HEK293 (cell line): ENCODE measurements around the gene SLC16A6.
A peak's percentile ranks its signal among the peaks of the same experiment; 100 is the strongest.

ENCODE experiments used
- AEBP2 ChIP-seq: fragments of 450-650 bp; formaldehyde crosslinking; IDR thresholded peaks from 2 replicates; pipeline ENCODE4 v1.5.1; 2016; ENCODE audit warnings: missing biosample characterization, missing genetic modification characterization, borderline replicate concordance
- CTCF ChIP-seq: fragments of 450-650 bp; formaldehyde crosslinking; IDR thresholded peaks from 2 replicates; pipeline ENCODE4 v1.5.1; 2016; ENCODE audit warnings: missing biosample characterization, missing genetic modification characterization
- GLIS2 ChIP-seq: fragments of 450-650 bp; formaldehyde crosslinking; IDR thresholded peaks from 2 replicates; pipeline ENCODE4 v1.5.1; 2016; ENCODE audit warnings: missing biosample characterization, missing genetic modification characterization
- KLF16 ChIP-seq: fragments of 450-650 bp; formaldehyde crosslinking; IDR thresholded peaks from 2 replicates; pipeline ENCODE4 v1.5.1; 2017; ENCODE audit warnings: missing biosample characterization, missing genetic modification characterization
- KLF7 ChIP-seq: fragments of 450-650 bp; formaldehyde crosslinking; IDR thresholded peaks from 2 replicates; pipeline ENCODE4 v1.5.1; 2016; ENCODE audit warnings: missing biosample characterization, missing genetic modification characterization, borderline replicate concordance
- MZF1 ChIP-seq: fragments of 450-650 bp; formaldehyde crosslinking; IDR thresholded peaks from 2 replicates; pipeline ENCODE4 v1.5.1; 2017; ENCODE audit warnings: missing biosample characterization, missing genetic modification characterization, borderline replicate concordance
- OVOL3 ChIP-seq: fragments of 450-650 bp; formaldehyde crosslinking; IDR thresholded peaks from 2 replicates; pipeline ENCODE4 v1.5.1; 2016; ENCODE audit warnings: missing biosample characterization, missing genetic modification characterization
- REPIN1 ChIP-seq: fragments of 450-650 bp; formaldehyde crosslinking; IDR thresholded peaks from 2 replicates; pipeline ENCODE4 v1.5.1; 2017; ENCODE audit warnings: missing biosample characterization, missing genetic modification characterization, low read depth
- TRIM28 ChIP-seq: IDR thresholded peaks from 2 replicates; pipeline ENCODE4 v1.6.1; 2011; ENCODE audit warnings: low read length, control low read depth, borderline replicate concordance
- YY1 ChIP-seq: fragments of 450-650 bp; formaldehyde crosslinking; IDR thresholded peaks from 2 replicates; pipeline ENCODE4 v1.5.1; 2018; ENCODE audit warnings: missing biosample characterization, missing genetic modification characterization
- ZBTB1 ChIP-seq: fragments of 450-650 bp; formaldehyde crosslinking; IDR thresholded peaks from 2 replicates; pipeline ENCODE4 v1.5.1; 2016; ENCODE audit warnings: missing biosample characterization, missing genetic modification characterization
- ZBTB44 ChIP-seq: fragments of 450-650 bp; IDR thresholded peaks from 2 replicates; pipeline ENCODE4 v1.5.1; 2018; ENCODE audit warnings: missing biosample characterization, mild to moderate bottlenecking, missing genetic modification characterization
- ZEB2 ChIP-seq: fragments of 450-650 bp; formaldehyde crosslinking; IDR thresholded peaks from 2 replicates; pipeline ENCODE4 v1.5.1; 2016; ENCODE audit warnings: missing biosample characterization, missing genetic modification characterization
- ZNF10 ChIP-seq: fragments of 450-650 bp; formaldehyde crosslinking; IDR thresholded peaks from 2 replicates; pipeline ENCODE4 v1.5.1; 2017; ENCODE audit warnings: missing biosample characterization, missing genetic modification characterization
- ZNF148 ChIP-seq: fragments of 450-650 bp; formaldehyde crosslinking; IDR thresholded peaks from 2 replicates; pipeline ENCODE4 v1.5.0; 2017; ENCODE audit warnings: missing biosample characterization, missing genetic modification characterization, borderline replicate concordance
- ZNF175 ChIP-seq: fragments of 450-650 bp; formaldehyde crosslinking; IDR thresholded peaks from 2 replicates; pipeline ENCODE4 v1.5.1; 2016; ENCODE audit warnings: missing biosample characterization, missing genetic modification characterization
- ZNF211 ChIP-seq: fragments of 450-650 bp; formaldehyde crosslinking; IDR thresholded peaks from 2 replicates; pipeline ENCODE4 v1.5.1; 2016; ENCODE audit warnings: low read depth, missing biosample characterization, missing genetic modification characterization
- ZNF266 ChIP-seq: fragments of 450-650 bp; formaldehyde crosslinking; IDR thresholded peaks from 2 replicates; pipeline ENCODE4 v1.5.1; 2016; ENCODE audit warnings: missing biosample characterization, missing genetic modification characterization, low read depth
- ZNF350 ChIP-seq: fragments of 450-650 bp; formaldehyde crosslinking; IDR thresholded peaks from 2 replicates; pipeline ENCODE4 v1.5.0; 2017; ENCODE audit warnings: missing biosample characterization, mild to moderate bottlenecking, missing genetic modification characterization
- ZNF366 ChIP-seq: fragments of 450-650 bp; formaldehyde crosslinking; conservative IDR thresholded peaks from 2 replicates; pipeline ENCODE4 v1.5.1; 2016; ENCODE audit warnings: missing biosample characterization, missing genetic modification characterization
- ZNF398 ChIP-seq: fragments of 450-650 bp; formaldehyde crosslinking; IDR thresholded peaks from 2 replicates; pipeline ENCODE4 v1.5.1; 2017; ENCODE audit warnings: missing biosample characterization, missing genetic modification characterization
- ZNF561 ChIP-seq: fragments of 450-650 bp; IDR thresholded peaks from 2 replicates; pipeline ENCODE4 v1.5.1; 2018; ENCODE audit warnings: missing biosample characterization, missing genetic modification characterization, borderline replicate concordance
- ZNF610 ChIP-seq: fragments of 450-650 bp; formaldehyde crosslinking; IDR thresholded peaks from 2 replicates; pipeline ENCODE4 v1.5.1; 2016; ENCODE audit warnings: missing biosample characterization, missing genetic modification characterization, borderline replicate concordance
- ZNF658 ChIP-seq: fragments of 450-650 bp; formaldehyde crosslinking; IDR thresholded peaks from 2 replicates; pipeline ENCODE4; 2016; ENCODE audit warnings: missing biosample characterization, missing genetic modification characterization
- ZNF660 ChIP-seq: fragments of 450-650 bp; IDR thresholded peaks from 2 replicates; pipeline ENCODE4 v1.5.1; 2018; ENCODE audit warnings: missing biosample characterization, mild to moderate bottlenecking, missing genetic modification characterization
- ZNF664 ChIP-seq: fragments of 450-650 bp; formaldehyde crosslinking; IDR thresholded peaks from 2 replicates; pipeline ENCODE4 v1.5.1; 2016; ENCODE audit warnings: missing biosample characterization, missing genetic modification characterization
- ZNF76 ChIP-seq: fragments of 450-650 bp; formaldehyde crosslinking; IDR thresholded peaks from 2 replicates; pipeline ENCODE4; 2016; ENCODE audit warnings: low read depth, missing biosample characterization, missing genetic modification characterization, borderline replicate concordance
- ZNF777 ChIP-seq: fragments of 450-650 bp; formaldehyde crosslinking; IDR thresholded peaks from 2 replicates; pipeline ENCODE4 v1.5.1; 2017; ENCODE audit warnings: missing biosample characterization, missing genetic modification characterization, borderline replicate concordance
- ZSCAN5A ChIP-seq: fragments of 450-650 bp; formaldehyde crosslinking; IDR thresholded peaks from 2 replicates; pipeline ENCODE4 v1.5.1; 2016; ENCODE audit warnings: missing biosample characterization, missing genetic modification characterization

SLC16A6 gene

GRCh38 chr17:68247445-68248198, 43.3 kb downstream of the SLC16A6 start, which contains the start of gene AMZ2 (continued):
- no peak for TF ChIP-seq MZF1 (tag by site-specific recombination)
- TF ChIP-seq ZNF76 (tag by site-specific recombination): peak; percentile 71; the same call in 1 of the 2 replicates
- peak; percentile 13; the same call in 1 of the 2 replicates for TF ChIP-seq ZEB2 (tag by site-specific recombination)
- TF ChIP-seq AEBP2 (tag by site-specific recombination): no peak
- no peak for TF ChIP-seq ZNF658 (tag by site-specific recombination)
- no peak for TF ChIP-seq ZNF175 (tag by site-specific recombination)
- TF ChIP-seq KLF16 (tag by site-specific recombination): peak; percentile 59
- peak; percentile 9; the same call in 1 of the 2 replicates for TF ChIP-seq ZNF398
- 0 out of 2 replicates have a peak, but pooled peaks have one; percentile 21 for TF ChIP-seq ZNF366 (tag by site-specific recombination)
- no peak for TF ChIP-seq ZBTB44 (tag by site-specific recombination)
- peak; percentile 36; the same call in 1 of the 2 replicates for TF ChIP-seq CTCF (tag by site-specific recombination)
- no peak for TF ChIP-seq REPIN1 (tag by site-specific recombination)
- peak; percentile 77 for TF ChIP-seq ZNF660 (tag by site-specific recombination)
- no peak for TF ChIP-seq ZNF266 (tag by site-specific recombination)
- 0 out of 2 replicates have a peak, but pooled peaks have one; percentile 22 for TF ChIP-seq ZSCAN5A (tag by site-specific recombination)
- TF ChIP-seq ZBTB1 (tag by site-specific recombination): no peak
- no peak for TF ChIP-seq ZNF10 (tag by site-specific recombination)
- no peak; the same call in 1 of the 2 replicates for TF ChIP-seq OVOL3
- TF ChIP-seq TRIM28: no peak
- TF ChIP-seq ZNF610 (tag by site-specific recombination): 0 out of 2 replicates have a peak, but pooled peaks have one; percentile 32
- no peak for TF ChIP-seq ZNF561
- TF ChIP-seq KLF7 (tag by site-specific recombination): no peak
- no peak for TF ChIP-seq ZNF211
- peak; percentile 27; the same call in 1 of the 2 replicates for TF ChIP-seq ZNF777 (tag by site-specific recombination)
- TF ChIP-seq ZNF148 (tag by site-specific recombination): no peak
- no peak for TF ChIP-seq ZNF350 (tag by site-specific recombination)
- TF ChIP-seq GLIS2 (tag by site-specific recombination): peak; percentile 87
- TF ChIP-seq YY1 (tag by site-specific recombination): 0 out of 2 replicates have a peak, but pooled peaks have one; percentile 30
- no peak for TF ChIP-seq ZNF664 (tag by site-specific recombination)
